ENCODE results near the gene CNTNAP2. TPM values are rescaled to one million over a fixed set of nuclear protein-coding genes. Genes with fewer than 3 reads are reported as not detected.

Gene CNTNAP2
- total and polyA plus RNA-seq, 2 of the 13 experiments (the other 11 are each of a cell fraction or from before 2014, with no cell fraction given) = 0.40 to 0.42 TPM

- no peak for TF ChIP-seq ZNF639 (CRISPR knock-in tag; conservative IDR thresholded peaks at IDR 0.05)
Observed at GRCh38 chr7:148456351-148456750, 2339.8 kb downstream of the CNTNAP2 start (continued).

- FAIRE-seq (no peak), ATAC-seq (peak; percentile 67), DNase-seq (ENCODE audit: low spot score) (no peak)
- peaks cover 33% of the 10 kb centered on the region for H3K4me1 ChIP-seq (ENCODE audit: insufficient read depth, low read length)
- H2AFZ ChIP-seq (ENCODE audit: low read length) = no peak overlapping the region
- H3K9me3 ChIP-seq (ENCODE audit: low read length) = no peaks in the 10 kb centered on the region
- ChIA-PET POLR2A (no interaction called here), CTCF (ENCODE audit: low intra/inter-chr PET ratio, low total read pairs) (no interaction called here)
- H4K20me1 ChIP-seq (ENCODE audit: insufficient read depth, low read length) = no peaks in the 10 kb centered on the region
- intact Hi-C loops (cut with micrococcal nuclease; ENCODE audit: unreplicated experiment) = no loop called here
- H3K27me3 ChIP-seq (ENCODE audit: control insufficient read depth in 1 of 2, insufficient read depth in 2 of 2, low read length in 2 of 2) = no peaks in the 10 kb centered on the region
- H3K4me3 ChIP-seq (replicated peaks in 1 of 3; ENCODE audit: insufficient read depth in 1 of 3, low read depth in 2 of 3, low read length in 3 of 3) = no peak overlapping the region
- no peaks in the 10 kb centered on the region for H3K79me2 ChIP-seq (ENCODE audit: insufficient read depth, low read length)
- 17% methylated on average over 1 of the region's 10 CpGs for WGBS (ENCODE audit: low lambda C conversion rate)
- no peak overlapping the region for H3K9ac ChIP-seq (ENCODE audit: insufficient read depth, low read depth, low read length)
- H3K27ac ChIP-seq (ENCODE audit: extremely low read length, insufficient read depth, low read length) = no peak overlapping the region
- H3K36me3 ChIP-seq (replicated peaks in 1 of 2; ENCODE audit: control insufficient read depth in 1 of 2, insufficient read depth in 2 of 2, low read length in 2 of 2) = no peaks in the 10 kb centered on the region
- in situ Hi-C loops (cut with HindIII; ENCODE audit: extremely low pct_ligation_motif_present, low pct_unique_long_range_greater_than_20kb) = no loop called here
- no peak overlapping the region for H3K4me2 ChIP-seq (ENCODE audit: low read depth, low read length)
- no TSS peak for BruUV-seq (replicated peaks)
- TF ChIP-seq KLF13 (CRISPR knock-in tag; IDR thresholded peaks at IDR 0.05) (no peak), NKX3-1 (CRISPR knock-in tag; IDR thresholded peaks at IDR 0.05) (no peak), HMGXB3 (CRISPR knock-in tag; IDR thresholded peaks at IDR 0.05; ENCODE audit: borderline replicate concordance) (no peak), MAX (IDR thresholded peaks at IDR 0.05) (0 out of 2 replicates have a peak, but pooled peaks have one; percentile 28), HNRNPL (IDR thresholded peaks at IDR 0.05; ENCODE audit: low read depth, low read length) (0 out of 2 replicates have a peak, but pooled peaks have one; percentile 47), AGO2 (optimal IDR thresholded peaks at IDR 0.05; ENCODE audit: low read depth, low read length) (no peak), ZBTB37 (CRISPR knock-in tag; IDR thresholded peaks at IDR 0.05) (no peak), MATR3 (CRISPR knock-in tag; IDR thresholded peaks at IDR 0.05) (no peak), GATAD2A (CRISPR knock-in tag; IDR thresholded peaks at IDR 0.05) (no peak), HNF4A (CRISPR knock-in tag; IDR thresholded peaks at IDR 0.05) (peak; percentile 17; the same call in 1 of the 2 replicates), THYN1 (CRISPR knock-in tag; IDR thresholded peaks at IDR 0.05; ENCODE audit: borderline replicate concordance, low read depth) (no peak), ZBTB33 (CRISPR knock-in tag; IDR thresholded peaks at IDR 0.05) (peak; percentile 23; the same call in 1 of the 2 replicates)
Observed at GRCh38 chr7:148457310-148457921, 2340.8 kb downstream of the CNTNAP2 start.
